Measurements from ENCODE around the gene FMNL2. TPM values are rescaled to one million over a fixed set of nuclear protein-coding genes. Genes with fewer than 3 reads are reported as not detected.
A peak's percentile ranks its signal among the peaks of the same experiment; 100 is the strongest.

Gene FMNL2
- total RNA-seq, 1 donor from 2014 or later: 166 TPM

GRCh38 chr2:152402780-152403759, 68.1 kb downstream of the FMNL2 start:
- Mint-ChIP-seq H3K27me3 (ENCODE audit: unreplicated experiment) (peaks cover 6% of the 10 kb centered on the region), H3K9me3 (ENCODE audit: unreplicated experiment) (peaks cover 13% of the 10 kb centered on the region), H3K27ac (ENCODE audit: unreplicated experiment) (no peak overlapping the region), H3K4me1 (ENCODE audit: low read depth, unreplicated experiment) (peaks cover 63% of the 10 kb centered on the region), H3K4me3 (ENCODE audit: unreplicated experiment) (no peak overlapping the region), H3K36me3 (ENCODE audit: unreplicated experiment) (no peaks in the 10 kb centered on the region)
- DNase-seq: no peak
- no peak for TF ChIP-seq CTCF (IDR thresholded peaks at IDR 0.05; ENCODE audit: partially characterized antibody, unreplicated experiment)

- DNase-seq: no peak
- H3K27ac Mint-ChIP-seq (ENCODE audit: unreplicated experiment): no peak overlapping the region
- H3K4me3 Mint-ChIP-seq (ENCODE audit: unreplicated experiment): peak overlapping the region; percentile 5
- peaks cover 2% of the 10 kb centered on the region for H3K27me3 Mint-ChIP-seq (ENCODE audit: unreplicated experiment)
- H3K4me1 Mint-ChIP-seq (ENCODE audit: low read depth, unreplicated experiment): peaks cover 63% of the 10 kb centered on the region
- no peak for TF ChIP-seq CTCF (IDR thresholded peaks at IDR 0.05; ENCODE audit: partially characterized antibody, unreplicated experiment)
- H3K9me3 Mint-ChIP-seq (ENCODE audit: unreplicated experiment): peaks cover 11% of the 10 kb centered on the region
- H3K36me3 Mint-ChIP-seq (ENCODE audit: unreplicated experiment): no peaks in the 10 kb centered on the region
These were observed 70.5 kb downstream of the FMNL2 start for GRCh38 chr2:152405206-152406118.

GRCh38 chr2:152406119-152406835, 71.3 kb downstream of the FMNL2 start:
- peaks cover 70% of the 10 kb centered on the region for H3K4me1 Mint-ChIP-seq (ENCODE audit: low read depth, unreplicated experiment)
- H3K36me3 Mint-ChIP-seq (ENCODE audit: unreplicated experiment): no peaks in the 10 kb centered on the region
- TF ChIP-seq CTCF (IDR thresholded peaks at IDR 0.05; ENCODE audit: partially characterized antibody, unreplicated experiment): no peak
- peaks cover 2% of the 10 kb centered on the region for H3K27me3 Mint-ChIP-seq (ENCODE audit: unreplicated experiment)
- H3K4me3 Mint-ChIP-seq (ENCODE audit: unreplicated experiment): peak overlapping the region; percentile 5
- H3K27ac Mint-ChIP-seq (ENCODE audit: unreplicated experiment): peak overlapping the region; percentile 9
- H3K9me3 Mint-ChIP-seq (ENCODE audit: unreplicated experiment): peaks cover 8% of the 10 kb centered on the region
- no peak for DNase-seq

- DNase-seq: no peak
- Mint-ChIP-seq H3K36me3 (ENCODE audit: unreplicated experiment) (no peaks in the 10 kb centered on the region), H3K4me3 (ENCODE audit: unreplicated experiment) (peak overlapping the region; percentile 84), H3K4me1 (ENCODE audit: low read depth, unreplicated experiment) (peaks cover 71% of the 10 kb centered on the region), H3K9me3 (ENCODE audit: unreplicated experiment) (peaks cover 5% of the 10 kb centered on the region), H3K27me3 (ENCODE audit: unreplicated experiment) (peaks cover 2% of the 10 kb centered on the region), H3K27ac (ENCODE audit: unreplicated experiment) (no peak overlapping the region)
- TF ChIP-seq CTCF (IDR thresholded peaks at IDR 0.05; ENCODE audit: partially characterized antibody, unreplicated experiment): no peak
These were observed 71.8 kb downstream of the FMNL2 start for GRCh38 chr2:152406836-152407161.

Measured in glutamatergic neuron (in vitro differentiated cells).